Mesendoderm (in vitro differentiated cells): ENCODE data around the gene CANX.

Experiments
- DNase-seq: peaks from one replicate; pipeline ENCODE4 v3.0.0; 2013
- H2AK5ac ChIP-seq: 2 replicates; pipeline ENCODE4 v1.6.1; 2013; ENCODE audit warnings: low read length, inconsistent platforms
- H2BK120ac ChIP-seq: 2 replicates; pipeline ENCODE4 v1.6.1; 2013; ENCODE audit warnings: low read depth, mild to moderate bottlenecking, low read length, moderate library complexity, mixed read lengths
- H2BK15ac ChIP-seq: replicated peaks from 2 replicates; pipeline ENCODE4 v1.6.1; 2013; ENCODE audit warnings: low read depth, mild to moderate bottlenecking, moderate library complexity
- H2BK5ac ChIP-seq: 2 replicates; pipeline ENCODE4 v1.6.1; 2013; ENCODE audit warnings: low read length, inconsistent platforms
- H3K18ac ChIP-seq: 2 replicates; pipeline ENCODE4 v1.6.1; 2013; ENCODE audit warnings: mild to moderate bottlenecking, low read length, mixed read lengths
- H3K23ac ChIP-seq: one replicate; pipeline ENCODE4 v1.6.1; 2013; ENCODE audit warnings: low read length
- H3K27ac ChIP-seq: 2 replicates; pipeline ENCODE4 v1.5.1; 2013; ENCODE audit warnings: low read depth, mild to moderate bottlenecking, inconsistent platforms, low read length, moderate library complexity
- H3K27me3 ChIP-seq: 2 replicates; pipeline ENCODE4 v1.6.1; 2013; ENCODE audit warnings: low read length, control low read depth, mild to moderate bottlenecking, inconsistent platforms; ENCODE audit not compliant: insufficient read depth, poor library complexity
- H3K36me3 ChIP-seq: 2 replicates; pipeline ENCODE4 v1.6.1; 2013; ENCODE audit warnings: low read length, inconsistent platforms; ENCODE audit not compliant: control insufficient read depth, insufficient read depth
- H3K4ac ChIP-seq: one replicate; pipeline ENCODE4 v1.6.1; 2013; ENCODE audit warnings: low read depth, mild to moderate bottlenecking, low read length, moderate library complexity
- H3K4me1 ChIP-seq: 2 replicates; pipeline ENCODE4 v1.6.1; 2013; ENCODE audit warnings: low read depth, low read length, inconsistent platforms; ENCODE audit not compliant: control insufficient read depth
- H3K4me2 ChIP-seq: 2 replicates; pipeline ENCODE4 v1.6.1; 2013; ENCODE audit warnings: low read length
- H3K4me3 ChIP-seq: 2 replicates; pipeline ENCODE4 v1.5.1; 2013; ENCODE audit warnings: mild to moderate bottlenecking, low read length
- H3K56ac ChIP-seq: one replicate; pipeline ENCODE4 v1.6.1; 2013; ENCODE audit warnings: low read length
- H3K79me1 ChIP-seq: 2 replicates; pipeline ENCODE4 v1.6.1; 2013; ENCODE audit warnings: low read length, inconsistent platforms
- H3K79me2 ChIP-seq: 2 replicates; pipeline ENCODE4 v1.6.1; 2013; ENCODE audit warnings: mild to moderate bottlenecking, low read length; ENCODE audit not compliant: control insufficient read depth, insufficient read depth
- H3K9ac ChIP-seq: 2 replicates; pipeline ENCODE4 v1.6.1; 2013; ENCODE audit warnings: low read length, inconsistent platforms
- H4K5ac ChIP-seq: one replicate; pipeline ENCODE4 v1.6.1; 2013; ENCODE audit warnings: low read length
- H4K8ac ChIP-seq: one replicate; pipeline ENCODE4 v1.6.1; 2013; ENCODE audit warnings: low read depth, mild to moderate bottlenecking, control low read depth, low read length, moderate library complexity
- WGBS: extraction: QIAGEN DNeasy Blood & Tissue Kit; methylation state at CpG from one replicate; pipeline ENCODE4 v1.1.7; 2013; ENCODE audit warnings: low lambda C conversion rate, missing lambda C conversion rate; ENCODE audit not compliant: insufficient coverage; ENCODE audit errors: extremely low coverage; 5-methylcytosine and 5-hydroxymethylcytosine counted together

The CANX gene

DNA sequence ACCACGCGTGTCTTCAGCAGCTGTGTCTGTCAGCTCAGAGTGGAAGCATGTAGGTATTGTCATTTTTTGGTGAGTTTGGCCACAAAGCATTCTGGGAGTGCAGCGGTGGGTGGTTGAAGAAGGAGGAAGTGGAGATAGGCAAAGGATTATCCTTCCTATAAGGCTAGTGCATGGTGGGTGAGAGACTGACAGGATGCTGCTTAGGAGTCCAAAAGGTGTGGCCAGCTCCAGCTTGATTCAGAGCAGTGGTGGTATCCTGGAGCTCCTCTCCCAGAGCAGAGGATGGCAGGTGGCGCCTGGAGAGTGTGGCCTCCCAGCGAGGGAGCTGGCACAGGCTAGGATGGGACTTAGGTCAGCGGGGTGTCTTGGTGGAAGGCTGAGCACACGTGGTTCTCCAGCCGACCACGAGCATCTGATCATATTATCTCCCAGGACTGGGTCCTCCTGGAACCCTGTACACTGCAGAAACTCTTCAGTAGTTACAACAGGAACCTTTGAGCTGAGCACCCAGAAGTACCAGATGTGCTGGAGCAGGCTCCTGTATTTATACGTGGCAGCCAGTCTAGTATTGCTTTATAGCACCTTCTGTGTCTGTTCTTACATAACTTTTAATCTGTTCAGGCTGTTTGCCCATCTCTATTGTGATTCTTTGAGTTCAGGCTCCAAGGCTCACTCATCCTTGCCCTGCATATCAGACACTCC lies 63.5 kb downstream of the CANX start:
- no peaks in the 10 kb centered on the region for H3K4me1 ChIP-seq
- WGBS, result no CpG with 5 or more reads among the region's 10 CpGs
- peak; percentile 57 for DNase-seq

GRCh38 chr5:179762781-179763176 lies 64.0 kb downstream of the CANX start:
- no peak overlapping the region for H3K27ac ChIP-seq

More for the DNA sequence above, 63.5 kb downstream of the CANX start:
- peaks cover 41% of the 10 kb centered on the region for H3K79me2 ChIP-seq
- no peak overlapping the region for H4K5ac ChIP-seq
- no peak overlapping the region for H2BK5ac ChIP-seq
- no peaks in the 10 kb centered on the region for H3K27me3 ChIP-seq
- H4K8ac ChIP-seq, result no peak overlapping the region
- peaks cover 5% of the 10 kb centered on the region for H3K36me3 ChIP-seq
- H2AK5ac ChIP-seq, result no peak overlapping the region
- no peak overlapping the region for H3K4me3 ChIP-seq
- peaks cover 27% of the 10 kb centered on the region for H3K79me1 ChIP-seq
- no peak overlapping the region for H3K18ac ChIP-seq
- no peak overlapping the region for H3K4me2 ChIP-seq
- H3K56ac ChIP-seq, result no peak overlapping the region
- no peak overlapping the region for H3K9ac ChIP-seq
- H3K23ac ChIP-seq, result no peak overlapping the region
- H2BK120ac ChIP-seq, result no peak overlapping the region
- H3K4ac ChIP-seq, result no peak overlapping the region
- no peak overlapping the region for H2BK15ac ChIP-seq
- H3K27ac ChIP-seq, result no peak overlapping the region

DNA sequence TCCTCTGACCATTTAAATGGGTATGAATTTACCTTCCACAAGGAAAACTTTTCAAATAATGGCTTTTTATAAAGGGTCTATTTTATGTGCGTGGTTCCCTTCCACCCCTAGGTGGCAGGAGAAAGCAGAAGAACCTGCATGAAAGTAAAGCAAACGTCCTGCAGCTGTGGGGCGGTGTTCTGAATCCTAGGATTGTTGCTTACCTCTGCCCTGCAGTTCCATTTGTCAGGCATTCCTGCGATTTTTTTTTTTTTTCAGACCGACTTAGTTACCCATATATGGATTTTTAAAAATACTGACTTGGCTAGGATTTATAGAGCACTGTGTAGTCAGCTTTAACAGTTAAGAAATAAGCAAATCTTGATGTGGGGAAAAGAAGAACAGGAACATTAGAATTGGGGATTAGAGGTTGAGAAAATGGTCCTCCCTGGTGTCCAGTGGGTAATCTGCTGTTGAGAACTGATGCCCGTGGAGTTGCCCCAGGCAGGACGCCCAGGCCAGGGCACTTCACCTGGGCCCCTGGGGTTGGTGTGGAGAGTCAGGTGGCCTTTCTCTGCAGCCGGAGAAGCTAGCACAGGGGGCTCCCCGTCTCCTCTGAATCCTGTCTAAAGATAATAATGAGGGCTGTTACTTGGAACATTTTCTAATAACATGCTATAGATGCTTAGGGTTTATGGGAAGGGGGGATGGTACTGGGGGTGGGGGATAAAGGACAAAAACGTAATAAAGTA lies 64.6 kb downstream of the CANX start:
- Histone ChIP-seq H3K4me1 (no peaks in the 10 kb centered on the region), H3K18ac (peak overlapping the region; percentile 53), H2AK5ac (no peak overlapping the region), H3K27ac (no peak overlapping the region), H2BK15ac (no peak overlapping the region), H3K27me3 (no peaks in the 10 kb centered on the region), H3K4ac (no peak overlapping the region), H2BK5ac (no peak overlapping the region), H3K79me2 (peaks cover 42% of the 10 kb centered on the region), H2BK120ac (no peak overlapping the region), H3K36me3 (peaks cover 5% of the 10 kb centered on the region), H3K9ac (no peak overlapping the region), H3K23ac (peak overlapping the region; percentile 30), H3K56ac (peak overlapping the region; percentile 39), H3K79me1 (peaks cover 28% of the 10 kb centered on the region), H4K5ac (no peak overlapping the region), H3K4me3 (no peak overlapping the region), H4K8ac (no peak overlapping the region), H3K4me2 (no peak overlapping the region)
- DNase-seq, result peak; percentile 91
- no CpG with 5 or more reads among the region's 10 CpGs for WGBS

More at GRCh38 chr5:179762781-179763176, 64.0 kb downstream of the CANX start:
- Histone ChIP-seq H3K79me1 (peaks cover 27% of the 10 kb centered on the region), H3K9ac (no peak overlapping the region), H3K4me2 (no peak overlapping the region), H3K4ac (no peak overlapping the region), H4K8ac (no peak overlapping the region), H3K4me3 (no peak overlapping the region), H2BK120ac (no peak overlapping the region), H3K4me1 (no peaks in the 10 kb centered on the region), H3K23ac (no peak overlapping the region), H3K79me2 (peaks cover 43% of the 10 kb centered on the region), H2AK5ac (no peak overlapping the region), H4K5ac (no peak overlapping the region), H2BK15ac (no peak overlapping the region), H2BK5ac (no peak overlapping the region), H3K36me3 (peaks cover 5% of the 10 kb centered on the region), H3K18ac (no peak overlapping the region), H3K27me3 (no peaks in the 10 kb centered on the region), H3K56ac (no peak overlapping the region)
- no peak for DNase-seq
- no CpG with 5 or more reads among the region's 3 CpGs for WGBS

DNA sequence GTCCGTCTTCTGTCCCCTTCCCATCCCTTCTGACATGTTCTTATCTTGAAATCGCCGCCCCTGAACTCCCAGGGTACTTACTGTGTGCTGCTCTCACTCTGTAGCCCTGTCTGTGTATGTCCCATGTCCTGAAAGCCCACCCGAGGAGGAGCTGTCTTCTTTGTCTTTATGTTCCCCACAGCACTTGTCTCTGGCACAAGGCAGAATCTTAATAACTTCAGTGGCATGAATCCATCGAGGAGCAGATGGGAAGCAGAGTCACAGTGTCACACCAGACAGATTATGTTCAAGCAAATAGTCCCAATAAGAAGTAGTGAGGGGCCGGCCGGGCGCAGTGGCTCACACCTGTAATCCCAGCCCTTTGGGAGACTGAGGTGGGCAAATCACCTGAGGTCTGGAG lies 65.3 kb downstream of the CANX start:
- Histone ChIP-seq H3K23ac (no peak overlapping the region), H4K5ac (no peak overlapping the region), H3K4me1 (no peaks in the 10 kb centered on the region), H4K8ac (no peak overlapping the region), H3K9ac (no peak overlapping the region), H3K18ac (no peak overlapping the region), H3K79me1 (peaks cover 31% of the 10 kb centered on the region), H3K4ac (no peak overlapping the region), H2BK15ac (no peak overlapping the region), H3K36me3 (peaks cover 8% of the 10 kb centered on the region), H2BK5ac (no peak overlapping the region), H3K4me3 (no peak overlapping the region), H3K4me2 (no peak overlapping the region), H2BK120ac (no peak overlapping the region), H3K79me2 (peaks cover 42% of the 10 kb centered on the region), H3K56ac (no peak overlapping the region), H3K27me3 (no peaks in the 10 kb centered on the region), H2AK5ac (no peak overlapping the region), H3K27ac (no peak overlapping the region)
- WGBS, result no CpG with 5 or more reads among the region's 8 CpGs
- DNase-seq, result no peak

DNA sequence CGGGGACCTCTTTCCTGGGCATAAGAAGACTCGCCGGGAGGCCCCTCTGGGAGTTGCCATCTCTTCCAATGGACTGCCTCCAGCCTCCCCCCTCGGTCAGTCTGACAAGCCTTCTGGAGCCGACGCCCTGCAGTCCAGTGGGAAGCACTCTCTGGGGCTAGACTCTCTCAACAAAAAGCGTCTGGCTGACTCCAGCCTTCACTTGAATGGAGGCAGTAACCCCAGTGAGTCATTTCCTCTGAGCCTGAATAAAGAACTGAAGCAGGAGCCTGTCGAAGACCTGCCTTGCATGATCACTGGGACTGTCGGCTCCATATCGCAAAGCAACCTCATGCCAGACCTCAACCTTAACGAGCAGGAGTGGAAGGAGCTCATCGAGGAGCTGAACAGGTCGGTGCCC lies 66.6 kb downstream of the CANX start:
- Histone ChIP-seq H3K18ac (no peak overlapping the region), H2BK15ac (no peak overlapping the region), H3K4ac (no peak overlapping the region), H3K4me3 (no peak overlapping the region), H3K79me1 (peaks cover 21% of the 10 kb centered on the region), H2BK5ac (no peak overlapping the region), H3K79me2 (peaks cover 28% of the 10 kb centered on the region), H3K36me3 (peaks cover 13% of the 10 kb centered on the region), H3K9ac (no peak overlapping the region), H3K4me2 (no peak overlapping the region), H3K23ac (no peak overlapping the region), H4K5ac (no peak overlapping the region), H2BK120ac (no peak overlapping the region), H3K4me1 (no peaks in the 10 kb centered on the region), H3K56ac (no peak overlapping the region), H3K27ac (peak overlapping the region; percentile 60), H3K27me3 (no peaks in the 10 kb centered on the region), H2AK5ac (no peak overlapping the region), H4K8ac (no peak overlapping the region)
- DNase-seq, result peak; percentile 44
- no CpG with 5 or more reads among the region's 13 CpGs for WGBS
